GM19438 (cell line): ENCODE data around the gene AATF.

ENCODE experiments used
- ATAC-seq: cut with Tn5 transposase; IDR thresholded peaks from one replicate; pipeline ENCODE4 v1.9.1; 2021; ENCODE audit warnings: low read depth; ENCODE audit not compliant: unreplicated experiment

AATF gene

DNA sequence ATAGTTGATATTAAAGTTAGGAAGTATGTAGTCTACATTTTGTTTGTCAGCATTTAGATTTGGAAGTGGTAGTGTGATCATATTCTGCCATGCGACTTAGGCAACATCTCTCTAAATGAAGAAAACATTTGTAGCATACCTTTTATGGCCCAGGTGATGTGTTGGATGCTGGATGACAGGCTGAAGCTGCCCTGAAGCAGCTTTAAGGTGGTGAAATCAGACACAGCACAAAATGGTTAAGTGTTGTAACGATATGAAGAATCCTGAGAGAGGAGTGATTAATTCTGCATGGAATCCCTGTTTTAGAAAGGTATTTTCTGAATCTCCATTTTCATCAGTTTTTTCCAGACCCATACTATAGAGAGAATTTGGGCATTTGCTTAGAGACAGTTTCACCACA, 28.3 kb downstream of the AATF start:
- no peak for ATAC-seq

- ATAC-seq, result no peak
Measured at GRCh38 chr17:36977568-36977967, 28.8 kb downstream of the AATF start.

GRCh38 chr17:36978810-36979564, 30.2 kb downstream of the AATF start:
- no peak for ATAC-seq

DNA sequence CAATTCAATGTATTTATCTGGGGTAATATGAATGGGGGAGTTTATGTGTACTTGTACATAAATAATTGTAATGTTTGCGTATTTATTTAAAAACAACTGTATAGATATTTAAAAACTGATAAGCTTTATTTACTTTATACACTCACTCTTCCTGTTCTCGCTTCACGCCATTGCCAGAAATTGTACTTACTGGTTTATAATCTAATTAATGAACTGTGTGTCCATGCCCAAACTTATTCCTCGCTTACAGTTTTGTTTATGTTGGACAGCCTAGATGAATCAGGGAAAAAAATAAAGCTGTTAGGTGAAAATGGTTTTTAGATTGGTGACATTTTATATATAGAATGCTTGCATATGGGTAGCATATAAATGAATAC, 30.8 kb downstream of the AATF start:
- no peak for ATAC-seq

DNA sequence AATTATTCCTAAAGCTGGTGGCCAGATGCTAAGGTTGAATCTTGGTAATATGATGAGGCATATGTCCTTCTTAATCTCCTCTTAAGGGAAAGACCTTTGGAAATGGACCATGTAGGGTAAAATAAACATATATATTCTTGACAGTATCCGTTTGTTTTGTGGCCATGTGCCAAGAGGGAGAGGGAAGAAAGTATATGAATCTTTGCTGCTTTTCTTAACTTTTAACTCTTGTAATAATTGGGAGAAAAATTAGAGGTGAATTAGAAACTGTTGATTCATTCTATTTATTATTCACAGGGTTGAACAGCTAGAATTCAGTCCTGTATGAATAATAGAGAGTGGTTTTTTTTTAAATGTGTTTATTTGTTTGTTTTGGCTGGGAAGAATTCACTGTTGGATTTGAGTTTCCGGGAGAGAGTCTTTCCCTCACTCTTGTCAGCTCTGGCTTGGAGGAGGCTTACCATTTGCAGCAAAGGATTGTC, 31.6 kb downstream of the AATF start:
- no peak for ATAC-seq

DNA sequence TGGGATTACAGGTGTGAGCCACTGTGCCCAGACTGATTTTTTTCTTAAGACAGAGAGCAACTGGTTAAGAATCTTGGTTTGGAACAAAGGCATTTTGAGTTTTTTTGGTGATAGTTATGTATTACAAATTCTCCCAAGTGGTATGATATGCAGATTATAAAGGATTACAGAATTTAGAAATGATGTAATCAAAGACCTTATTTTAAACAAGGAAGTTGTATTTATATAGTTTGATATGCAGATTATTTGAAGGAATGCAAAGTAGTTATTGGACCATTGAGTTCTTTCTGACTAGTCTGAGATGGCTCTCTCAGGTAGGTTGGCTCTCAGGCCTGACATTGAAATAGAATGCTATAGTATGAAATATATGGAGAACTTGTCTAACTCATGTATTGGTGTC, 34.9 kb downstream of the AATF start:
- no peak for ATAC-seq

GRCh38 chr17:36989173-36989572, 40.4 kb downstream of the AATF start:
- ATAC-seq, result no peak

DNA sequence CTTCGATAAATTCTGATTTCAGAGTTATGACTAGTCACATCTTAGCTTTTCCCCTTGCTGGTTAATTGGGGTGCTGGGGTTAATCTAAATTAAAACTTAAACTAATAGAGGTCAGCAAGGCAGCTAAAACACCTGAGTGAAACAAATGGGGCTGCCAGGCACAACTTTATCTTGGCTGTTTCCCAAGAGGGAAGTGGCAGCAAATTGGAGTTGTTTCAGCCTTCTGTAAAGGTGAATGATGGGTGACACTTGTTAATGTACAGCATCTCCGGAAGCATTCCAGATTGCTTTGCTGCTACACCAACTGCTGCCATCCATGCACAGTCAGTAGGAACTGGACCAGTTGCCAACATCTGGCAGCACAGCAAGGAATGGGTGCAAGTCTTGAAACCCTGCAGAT, 43.9 kb downstream of the AATF start:
- ATAC-seq, result no peak

DNA sequence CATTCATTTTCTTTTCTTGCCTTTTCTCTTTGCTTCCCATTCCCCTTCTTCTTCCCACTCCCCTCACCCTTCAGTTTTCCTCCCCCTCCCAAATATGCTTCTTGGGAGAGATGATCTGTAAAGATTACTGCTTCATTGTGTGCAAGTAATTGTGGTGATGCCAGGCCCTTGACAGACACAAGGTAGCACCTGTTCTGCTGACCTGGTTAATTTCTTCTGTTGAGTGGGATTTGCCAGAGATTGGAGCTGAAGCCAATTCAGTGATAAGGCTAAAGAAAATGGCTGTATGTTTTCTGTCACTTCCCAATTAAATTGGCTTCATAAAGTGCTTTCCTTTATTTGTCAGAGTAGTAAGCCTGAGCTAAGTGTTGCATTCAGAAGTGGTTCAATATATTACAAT, 44.5 kb downstream of the AATF start:
- ATAC-seq, result no peak

- no peak for ATAC-seq
Measured at GRCh38 chr17:36994438-36994837, 45.7 kb downstream of the AATF start.

DNA sequence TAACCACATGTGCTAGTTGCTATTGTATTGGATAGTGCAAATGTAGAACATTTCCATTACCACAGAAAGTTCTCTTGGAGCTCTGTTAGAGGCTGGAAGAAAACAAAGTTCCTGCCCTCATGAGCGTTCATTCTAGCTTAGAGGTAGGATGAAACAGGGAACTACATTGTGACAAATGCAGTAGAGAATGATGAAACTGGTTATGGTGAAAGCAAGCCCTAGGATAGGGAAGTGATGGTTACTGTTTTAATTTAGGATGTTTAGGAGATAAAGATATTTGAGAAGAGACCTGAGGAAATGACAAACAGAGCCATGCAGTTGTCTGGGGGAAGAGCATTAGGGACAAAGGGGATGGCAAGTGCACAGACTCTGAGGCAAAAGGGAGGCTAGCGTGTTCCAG, 50.7 kb downstream of the AATF start:
- no peak for ATAC-seq

DNA sequence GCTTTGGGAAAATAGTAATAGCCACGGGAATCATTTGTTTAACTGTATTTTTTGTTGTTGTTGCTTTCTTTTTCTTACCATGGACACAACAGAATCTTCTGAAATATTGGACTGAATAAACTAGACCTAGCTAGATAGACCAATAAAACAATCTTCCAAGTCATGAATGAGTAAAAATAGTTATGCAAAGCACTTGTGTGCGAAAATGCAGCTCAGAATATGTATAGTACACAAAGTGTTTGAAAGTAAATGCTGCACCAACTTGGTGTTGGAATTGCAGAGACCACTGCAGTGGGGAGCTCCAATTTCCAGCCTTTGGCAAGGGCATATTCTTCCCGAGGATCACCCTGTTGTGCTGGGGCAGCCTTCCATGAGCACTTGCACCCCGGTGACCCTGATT, 68.0 kb downstream of the AATF start:
- no peak for ATAC-seq

GRCh38 chr17:37017404-37017803, 68.7 kb downstream of the AATF start:
- no peak for ATAC-seq

GRCh38 chr17:37019117-37019740, 70.5 kb downstream of the AATF start:
- no peak for ATAC-seq

DNA sequence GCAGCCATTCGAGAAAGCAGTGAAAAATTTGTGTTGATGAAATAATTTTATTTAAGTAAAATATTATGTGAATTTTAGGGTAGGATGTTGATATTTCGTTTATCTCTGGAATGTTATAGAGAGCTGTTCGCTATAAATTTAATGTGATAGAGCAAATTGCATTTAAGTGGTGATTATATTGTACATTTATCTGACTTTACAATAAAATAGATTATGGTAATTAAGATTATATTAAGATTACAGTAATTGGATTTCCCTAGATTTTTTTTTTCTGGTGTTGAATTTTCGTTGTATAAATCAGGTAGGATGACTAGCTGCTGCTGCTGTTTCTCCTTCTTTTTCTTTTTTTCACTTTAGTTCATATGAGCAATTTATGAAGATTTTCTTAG, 71.0 kb downstream of the AATF start:
- ATAC-seq, result no peak

- no peak for ATAC-seq
Measured at GRCh38 chr17:37024181-37024637, 75.5 kb downstream of the AATF start.

DNA sequence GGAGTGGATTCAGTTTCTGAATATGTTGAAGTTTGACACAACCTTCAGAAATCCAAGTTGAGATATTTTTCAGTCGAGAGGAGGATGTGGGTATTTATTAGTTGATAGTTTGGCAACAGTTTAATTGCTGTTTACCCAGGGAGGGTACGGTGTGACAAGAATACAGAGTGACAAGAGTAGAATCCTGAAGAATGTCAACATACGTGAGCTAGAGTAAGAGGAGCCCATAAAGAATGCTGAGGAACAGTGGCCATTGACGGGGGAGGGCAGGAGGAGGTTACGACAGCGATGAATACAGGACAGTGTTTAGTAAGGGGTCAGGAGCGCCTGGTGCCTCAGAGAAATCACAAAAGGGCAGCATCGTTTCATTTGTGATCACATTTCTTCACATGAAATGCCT, 76.5 kb downstream of the AATF start:
- ATAC-seq, result no peak

DNA sequence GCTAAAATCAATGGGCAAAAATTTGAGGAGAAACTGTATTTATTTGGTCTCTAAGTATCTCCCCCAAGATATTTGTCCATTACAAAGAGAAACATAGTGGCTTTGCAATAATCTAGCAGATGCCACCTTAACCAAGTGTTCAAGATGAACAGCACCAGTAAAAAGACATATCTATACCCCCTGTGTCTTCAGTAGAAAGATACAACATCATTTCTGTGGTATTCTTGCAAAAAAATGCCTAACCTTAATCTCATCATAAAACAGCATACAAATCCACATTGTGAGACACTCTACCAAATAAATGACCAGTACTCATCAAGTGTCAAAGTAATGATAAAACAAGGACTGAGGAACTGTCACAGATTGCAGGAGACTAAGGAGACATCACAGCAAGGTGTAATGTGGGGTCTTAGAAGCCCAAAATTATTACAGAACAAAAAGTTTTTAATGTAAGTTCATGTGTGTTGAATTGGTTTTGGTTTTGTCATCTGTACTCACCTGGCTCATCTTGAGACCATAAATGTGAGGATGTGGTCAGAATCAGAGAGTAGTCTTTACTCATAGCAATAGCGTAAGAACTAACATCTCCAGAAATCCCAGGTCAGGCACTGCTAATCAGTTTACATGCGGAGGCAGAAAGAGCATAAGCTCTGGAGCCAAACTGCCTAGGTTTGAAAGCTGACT, 77.2 kb downstream of the AATF start:
- ATAC-seq, result no peak

DNA sequence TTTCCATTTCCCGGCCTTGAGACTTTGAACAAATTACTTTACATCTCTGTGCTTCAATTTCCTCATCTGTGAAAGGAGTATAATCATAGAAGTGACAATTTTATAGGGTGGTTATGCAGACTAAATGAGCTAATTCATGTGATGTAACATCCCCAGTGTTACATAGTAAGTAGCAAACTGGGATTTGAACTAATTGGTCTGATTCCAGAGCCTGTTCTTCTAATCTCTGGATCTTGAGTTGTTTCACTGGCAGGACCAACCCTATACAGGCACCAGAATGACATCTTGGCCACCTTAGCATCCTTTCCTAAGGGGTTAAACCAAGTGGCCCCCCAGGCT, 77.7 kb downstream of the AATF start:
- ATAC-seq, result no peak

GRCh38 chr17:37028040-37028439, 79.3 kb downstream of the AATF start:
- no peak for ATAC-seq

GRCh38 chr17:37031493-37032083, 82.8 kb downstream of the AATF start:
- ATAC-seq, result no peak
